GM21528 (cell line): ENCODE data around the gene AIP.

ENCODE experiments used
- ATAC-seq: cut with Tn5 transposase; IDR thresholded peaks from one replicate; pipeline ENCODE4 v1.9.1; 2021; ENCODE audit warnings: mild to moderate bottlenecking, moderate library complexity; ENCODE audit not compliant: unreplicated experiment, low FRiP score

Gene AIP

DNA sequence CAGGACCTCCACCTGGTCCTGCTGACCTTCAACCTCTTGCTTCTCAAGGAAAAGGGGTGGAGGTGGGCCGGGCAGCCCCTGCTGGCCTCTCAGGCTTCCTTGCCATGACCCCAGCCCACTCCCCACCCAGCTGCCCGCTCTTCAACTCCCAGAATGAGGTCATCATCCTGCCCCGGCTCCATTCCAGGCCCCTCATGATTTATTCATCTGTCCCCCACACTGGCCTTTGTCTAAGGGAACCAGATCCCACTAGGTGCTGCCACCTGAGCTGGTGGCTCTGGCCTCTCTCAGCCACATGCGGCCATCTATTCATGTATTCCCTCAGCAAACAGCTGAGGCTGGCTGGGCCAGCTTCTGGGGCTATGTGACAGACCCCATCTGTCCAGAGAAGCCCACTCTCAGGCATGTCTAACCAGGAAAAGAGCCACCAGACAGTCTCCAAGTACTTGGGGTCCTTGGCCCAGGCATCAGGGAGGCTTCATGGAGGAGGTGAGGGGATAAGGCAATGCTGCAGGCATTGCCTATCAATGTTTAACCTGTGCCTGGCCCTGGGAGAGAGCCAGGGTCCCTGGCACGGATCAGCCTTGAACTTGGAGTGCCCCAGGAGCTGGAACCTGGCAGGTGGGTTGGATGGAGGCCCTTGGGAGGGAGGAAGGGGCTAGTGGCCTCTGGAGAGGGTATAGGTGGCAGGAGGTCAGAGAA lies 42.6 kb downstream of the AIP start:
- no peak for ATAC-seq

DNA sequence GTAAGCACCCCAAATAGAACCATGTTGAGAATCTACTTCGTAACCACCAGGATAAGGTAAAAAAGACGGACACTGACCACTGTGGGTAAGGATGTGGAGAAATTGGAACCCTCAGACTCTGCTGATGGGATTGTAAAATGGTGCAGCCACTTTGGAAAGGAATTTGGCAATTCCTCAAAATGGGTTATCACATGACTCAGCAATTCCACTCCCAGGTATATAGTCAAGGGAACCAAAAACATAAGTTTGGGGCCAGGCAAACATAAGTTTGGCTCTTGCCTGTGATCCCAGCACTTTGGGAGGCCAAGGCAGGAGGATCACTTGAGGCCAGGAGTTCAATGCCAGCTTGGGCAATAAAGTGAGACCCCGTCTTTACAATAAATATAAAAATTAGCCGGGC lies 45.5 kb downstream of the AIP start:
- no peak for ATAC-seq

DNA sequence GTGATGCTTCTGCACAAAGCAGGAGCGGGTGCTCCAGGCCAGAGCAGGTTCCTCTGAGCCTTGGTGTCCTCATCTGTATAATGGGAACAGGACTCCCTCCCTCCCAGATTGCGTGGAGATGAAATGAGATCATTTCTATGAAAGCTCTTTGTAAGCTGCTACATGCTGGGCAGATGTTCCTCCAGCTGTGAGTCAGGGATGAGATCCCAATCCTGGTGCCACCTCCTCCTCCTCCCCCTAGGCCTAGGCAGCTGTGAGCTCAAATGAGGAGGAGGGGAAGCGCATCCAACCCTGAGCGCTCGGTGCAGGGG lies 47.4 kb downstream of the AIP start:
- ATAC-seq, result no peak

DNA sequence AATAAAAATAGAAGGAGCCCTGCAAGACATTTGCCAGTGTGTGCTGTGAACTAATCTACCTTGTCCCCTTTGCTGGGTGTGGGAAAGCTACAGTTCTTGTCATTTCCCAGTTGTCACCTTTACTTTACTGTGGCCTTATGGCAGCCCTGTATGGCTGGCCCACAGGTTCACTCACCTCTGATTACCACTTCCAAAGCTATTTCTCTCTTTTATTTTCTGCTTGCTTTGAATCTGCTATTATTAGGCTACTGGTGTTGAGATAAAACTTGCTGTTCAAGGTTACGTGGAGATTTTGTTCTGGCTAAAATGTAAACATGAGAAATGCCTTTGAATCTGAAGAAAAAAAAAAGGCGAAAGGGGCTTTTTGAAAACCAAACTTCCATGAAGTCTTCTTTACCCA lies 50.1 kb downstream of the AIP start:
- no peak for ATAC-seq

DNA sequence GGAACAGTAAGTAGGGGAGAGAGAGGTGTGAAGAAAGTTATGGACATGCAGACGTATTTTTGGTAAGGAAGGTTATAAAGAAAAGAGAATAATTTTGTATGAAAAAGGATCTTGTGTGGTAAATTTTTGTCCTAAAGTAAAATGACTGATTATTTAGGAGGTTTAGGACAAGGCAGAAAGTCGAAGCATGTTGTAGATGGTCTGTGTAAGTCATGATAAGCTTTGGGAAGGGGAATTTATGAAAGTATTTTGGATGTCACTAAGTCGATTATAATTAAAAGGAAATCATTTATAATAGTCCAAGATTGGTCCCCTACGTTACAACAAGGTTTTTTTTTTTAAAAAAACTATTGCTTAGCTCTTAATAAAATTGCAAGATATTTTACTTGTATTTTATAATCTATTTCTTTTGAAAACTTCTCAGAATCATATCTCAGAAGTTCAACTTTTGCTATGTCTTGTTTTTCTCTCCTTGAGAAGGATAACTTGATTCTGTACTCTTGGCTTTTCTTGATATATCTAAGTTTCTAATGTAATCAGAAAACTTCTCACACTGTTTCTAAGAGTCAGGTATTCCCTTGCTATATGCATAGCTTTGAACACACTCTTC lies 51.3 kb downstream of the AIP start:
- no peak for ATAC-seq

DNA sequence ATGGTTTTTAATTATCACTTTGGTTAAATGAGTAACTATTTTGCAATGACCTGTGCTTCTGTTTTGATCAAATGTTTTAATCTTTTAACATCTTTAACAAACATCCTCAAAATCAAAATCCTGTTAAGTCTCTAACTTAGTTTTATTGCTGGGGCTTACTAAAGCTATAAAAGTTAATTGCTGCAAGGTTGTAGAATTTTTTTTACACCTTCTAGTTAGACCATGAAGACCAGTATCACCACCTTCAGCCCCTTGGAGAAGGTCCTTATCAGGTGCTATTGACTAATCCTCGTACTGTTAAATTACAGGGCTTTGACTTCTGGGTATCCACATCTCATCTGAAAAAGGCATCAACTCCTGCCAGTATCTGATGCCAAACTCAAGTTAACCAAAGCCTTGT lies 52.7 kb downstream of the AIP start:
- ATAC-seq, result no peak

DNA sequence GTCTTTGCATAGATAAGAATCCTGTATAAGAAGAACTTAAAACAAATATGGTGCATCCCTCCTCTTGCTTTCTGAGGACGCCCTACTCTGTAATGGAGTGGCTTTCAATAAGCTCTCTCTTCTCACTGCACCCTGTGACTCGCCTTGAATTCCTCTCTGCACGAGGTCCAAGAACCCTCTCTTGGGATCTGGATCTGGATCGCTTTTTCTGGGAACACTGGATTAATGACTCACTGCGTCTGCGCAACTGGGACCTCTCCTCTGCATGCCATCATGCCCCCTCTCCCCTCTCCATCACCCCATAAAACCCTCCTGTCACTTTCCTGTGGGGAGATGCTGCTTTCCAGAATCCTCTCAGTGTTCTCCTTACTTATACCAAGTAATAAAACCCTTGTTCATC lies 55.5 kb downstream of the AIP start:
- ATAC-seq, result no peak

DNA sequence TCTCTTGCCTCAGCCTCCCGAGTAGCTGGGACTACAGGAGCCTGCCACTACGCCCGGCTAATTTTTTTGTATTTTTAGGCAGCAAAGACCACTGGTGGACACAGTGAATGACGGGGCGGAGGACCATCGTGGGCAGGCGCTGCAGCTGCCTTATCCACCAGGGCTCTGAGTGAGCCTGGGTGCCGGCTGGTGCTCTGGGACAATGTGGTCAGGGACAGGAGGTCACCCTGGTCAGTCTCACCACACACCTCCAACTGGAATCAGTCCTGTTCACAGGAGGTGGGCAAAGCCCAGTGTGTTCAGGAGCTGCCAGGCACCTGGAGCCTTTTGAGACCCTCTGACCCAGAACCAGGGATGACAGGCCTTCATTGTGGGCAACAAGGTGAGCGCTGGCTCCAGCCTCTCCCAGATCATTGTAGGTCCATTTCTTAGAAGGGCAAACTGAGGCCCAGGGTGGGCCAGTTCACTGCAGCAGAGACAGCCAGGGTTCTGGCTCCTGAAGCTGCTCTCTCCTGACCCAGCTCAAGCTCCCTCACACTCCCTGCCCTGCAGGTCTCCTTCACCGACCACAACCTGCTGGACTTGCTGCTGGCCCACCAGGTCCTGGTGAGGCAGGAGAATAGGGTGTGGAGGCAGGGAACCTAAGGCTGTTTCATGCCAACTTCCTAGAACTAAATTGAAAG lies 56.1 kb downstream of the AIP start:
- no peak for ATAC-seq

DNA sequence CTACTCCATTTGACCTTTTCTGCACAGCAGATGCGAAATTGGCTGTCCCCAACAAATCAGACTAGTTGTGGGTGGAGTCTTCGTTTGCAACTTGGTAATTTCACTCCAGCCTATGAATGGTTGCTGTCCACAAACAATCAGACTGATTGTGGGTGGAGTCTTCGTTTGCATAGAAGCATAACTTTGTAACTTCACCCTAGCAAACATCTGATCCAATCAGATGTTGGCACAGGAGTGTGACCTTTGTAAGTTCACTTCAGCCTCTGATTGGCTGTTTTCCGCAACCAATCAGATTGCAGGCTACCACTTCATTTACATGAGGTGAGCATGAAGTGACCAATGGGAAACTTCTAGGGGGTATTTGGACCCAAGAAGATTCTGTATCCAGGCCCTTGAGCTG lies 56.7 kb downstream of the AIP start:
- no peak for ATAC-seq
